ENCODE measurements around the gene DES.

DNA sequence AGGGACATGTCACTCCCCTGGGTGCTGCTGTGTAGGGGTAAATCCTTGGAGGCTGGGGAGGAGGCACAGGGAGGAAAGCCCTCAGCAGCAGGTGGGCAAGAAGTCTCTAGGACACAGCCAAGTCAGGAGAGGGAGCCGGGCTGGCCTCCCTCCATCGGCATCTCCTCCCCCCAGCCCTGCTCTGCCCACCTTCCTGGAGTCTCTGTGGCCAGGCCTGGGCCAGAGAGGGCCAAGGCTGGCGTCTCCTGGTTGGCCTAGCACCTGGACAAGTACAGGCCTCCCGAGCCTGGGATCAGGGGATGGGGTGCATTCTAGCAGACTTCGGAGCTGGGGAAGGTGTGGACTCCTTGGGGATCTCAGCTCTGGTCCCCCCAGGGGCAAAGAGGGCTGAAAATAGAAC, 18.3 kb downstream of the DES start:
- TF ChIP-seq, protein P1, sequence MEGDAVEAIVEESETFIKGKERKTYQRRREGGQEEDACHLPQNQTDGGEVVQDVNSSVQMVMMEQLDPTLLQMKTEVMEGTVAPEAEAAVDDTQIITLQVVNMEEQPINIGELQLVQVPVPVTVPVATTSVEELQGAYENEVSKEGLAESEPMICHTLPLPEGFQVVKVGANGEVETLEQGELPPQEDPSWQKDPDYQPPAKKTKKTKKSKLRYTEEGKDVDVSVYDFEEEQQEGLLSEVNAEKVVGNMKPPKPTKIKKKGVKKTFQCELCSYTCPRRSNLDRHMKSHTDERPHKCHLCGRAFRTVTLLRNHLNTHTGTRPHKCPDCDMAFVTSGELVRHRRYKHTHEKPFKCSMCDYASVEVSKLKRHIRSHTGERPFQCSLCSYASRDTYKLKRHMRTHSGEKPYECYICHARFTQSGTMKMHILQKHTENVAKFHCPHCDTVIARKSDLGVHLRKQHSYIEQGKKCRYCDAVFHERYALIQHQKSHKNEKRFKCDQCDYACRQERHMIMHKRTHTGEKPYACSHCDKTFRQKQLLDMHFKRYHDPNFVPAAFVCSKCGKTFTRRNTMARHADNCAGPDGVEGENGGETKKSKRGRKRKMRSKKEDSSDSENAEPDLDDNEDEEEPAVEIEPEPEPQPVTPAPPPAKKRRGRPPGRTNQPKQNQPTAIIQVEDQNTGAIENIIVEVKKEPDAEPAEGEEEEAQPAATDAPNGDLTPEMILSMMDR (IDR thresholded peaks at IDR 0.05; ENCODE audit: low read length) = no peak
- TF ChIP-seq EZH2 (optimal IDR thresholded peaks at IDR 0.05; ENCODE audit: low read depth, low read length) (no peak), EZH2phosphoT487 (IDR thresholded peaks at IDR 0.05; ENCODE audit: low read length) (no peak)
